ENCODE measurements around the gene MAPK6. TPM values are rescaled to one million over a fixed set of nuclear protein-coding genes. Genes with fewer than 3 reads are reported as not detected.
A peak's percentile ranks its signal among the peaks of the same experiment; 100 is the strongest.
"Not testable (repeated sequence)": the region's sequence is repeated elsewhere in the genome, so short reads cannot be mapped to it uniquely, and the experiment has no call there.

The MAPK6 gene
- 10 to 100 TPM; 22.1 to 36.2 TPM for total RNA-seq
- long read RNA-seq, donor 1, full-length matches to known transcripts, result 6 of 14 reads
- long read RNA-seq, donor 1, partial matches to known transcripts, result 6 of 14 reads
- long read RNA-seq, donor 1, other reads (novel, unspliced or antisense), result 2 of 14 reads
- long read RNA-seq, donor 2, full-length matches to known transcripts, result 8 of 9 reads
- long read RNA-seq, donor 2, partial matches to known transcripts, result 0 of 9 reads
- long read RNA-seq, donor 2, other reads (novel, unspliced or antisense), result 1 of 9 reads

GRCh38 chr15:52018693-52019393 lies at the start of gene MAPK6:
Gene MAPK6 (plus strand): TSS chr15:52019219. CDS start chr15:52046461, 27,242 bp downstream.
- DNase-seq (ENCODE audit: low spot score), result peak; percentile 98
- intact Hi-C loops (cut with DNase I), result no loop called here

- intact Hi-C loops (cut with DNase I), result no loop called here
- DNase-seq (ENCODE audit: low spot score), result no peak
Observed at GRCh38 chr15:51969728-51970127, 49.3 kb upstream of the MAPK6 start.

GRCh38 chr15:51970132-51970817 lies 48.7 kb upstream of the MAPK6 start:
- intact Hi-C loops (cut with DNase I), result no loop called here
- DNase-seq (ENCODE audit: low spot score), result no peak

GRCh38 chr15:51971032-51971374 lies 48.0 kb upstream of the MAPK6 start:
- intact Hi-C loops (cut with DNase I), result no loop called here
- DNase-seq (ENCODE audit: low spot score), result no peak

DNA sequence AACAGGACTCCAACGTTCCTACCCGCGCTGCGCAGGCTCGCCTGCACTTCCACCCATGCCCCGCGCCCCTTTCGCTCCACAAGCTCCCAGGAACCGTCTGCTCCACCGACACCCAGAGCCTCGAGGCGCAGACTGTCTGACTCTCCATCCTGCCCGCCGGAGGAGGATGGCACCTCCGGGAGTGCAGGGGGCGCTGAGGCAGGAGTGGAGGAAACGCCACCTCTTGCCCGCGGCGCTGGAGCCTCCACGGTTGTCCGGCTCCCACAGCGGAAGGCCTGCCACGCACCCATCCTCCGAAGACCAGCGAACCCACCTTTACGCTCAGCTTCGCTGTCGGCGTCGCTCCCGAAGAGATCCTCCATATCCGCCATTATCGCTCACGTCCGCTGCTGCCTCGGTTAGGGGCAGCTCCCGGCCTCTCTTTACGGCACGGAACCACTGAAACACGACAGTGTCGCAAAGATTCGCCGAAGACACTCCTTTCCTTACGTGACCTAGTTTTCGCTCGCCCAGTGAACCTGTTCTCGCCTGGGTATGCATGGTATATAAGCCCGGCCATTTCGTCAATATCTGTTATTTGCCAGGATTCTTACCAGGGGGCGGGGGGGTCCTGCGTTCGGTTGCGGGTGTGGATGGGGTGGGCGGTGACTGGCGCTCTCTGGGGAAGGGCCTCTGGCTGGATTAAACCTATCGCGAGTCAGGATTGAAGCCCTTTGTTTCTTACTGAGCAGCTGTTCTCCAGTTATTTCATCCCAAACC lies 47.5 kb upstream of the MAPK6 start, which contains the start of gene LEO1:
Gene LEO1 (minus strand): TSS at position 404 of the 759 bp plus-strand sequence. CDS start 33 bp downstream, at position 371.
- peak; percentile 95 for DNase-seq (ENCODE audit: low spot score)
- intact Hi-C loops (cut with DNase I), result no loop called here

GRCh38 chr15:51973220-51973619 lies 45.8 kb upstream of the MAPK6 start:
- intact Hi-C loops (cut with DNase I), result no loop called here
- no peak for DNase-seq (ENCODE audit: low spot score)

DNA sequence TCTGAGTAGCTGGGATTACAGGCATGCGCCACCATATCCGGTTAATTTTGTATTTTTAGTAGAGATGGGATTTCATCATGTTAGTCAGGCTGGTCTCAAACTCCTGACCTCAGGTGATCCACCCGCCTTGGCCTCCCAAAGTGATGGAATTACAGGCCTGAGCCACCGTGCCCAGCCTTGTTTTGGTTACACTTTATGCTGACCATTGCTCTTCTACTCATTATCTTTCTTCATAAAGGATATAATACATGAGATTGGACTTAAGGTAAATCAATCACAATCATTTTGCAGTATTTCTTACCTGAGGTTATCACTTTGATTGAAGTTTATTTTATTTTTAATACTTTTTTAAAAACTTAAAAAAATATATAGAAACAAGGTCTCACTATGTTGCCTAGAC lies 45.2 kb upstream of the MAPK6 start:
- DNase-seq (ENCODE audit: low spot score), result no peak
- intact Hi-C loops (cut with DNase I), result no loop called here

GRCh38 chr15:51982013-51982769 lies 36.8 kb upstream of the MAPK6 start:
- DNase-seq (ENCODE audit: low spot score), result no peak
- intact Hi-C loops (cut with DNase I), result no loop called here

GRCh38 chr15:51982770-51983103 lies 36.3 kb upstream of the MAPK6 start:
- no peak for DNase-seq (ENCODE audit: low spot score)
- intact Hi-C loops (cut with DNase I), result no loop called here

- intact Hi-C loops (cut with DNase I), result no loop called here
- DNase-seq (ENCODE audit: low spot score), result no peak
Observed at GRCh38 chr15:51991141-51991540, 27.9 kb upstream of the MAPK6 start.

DNA sequence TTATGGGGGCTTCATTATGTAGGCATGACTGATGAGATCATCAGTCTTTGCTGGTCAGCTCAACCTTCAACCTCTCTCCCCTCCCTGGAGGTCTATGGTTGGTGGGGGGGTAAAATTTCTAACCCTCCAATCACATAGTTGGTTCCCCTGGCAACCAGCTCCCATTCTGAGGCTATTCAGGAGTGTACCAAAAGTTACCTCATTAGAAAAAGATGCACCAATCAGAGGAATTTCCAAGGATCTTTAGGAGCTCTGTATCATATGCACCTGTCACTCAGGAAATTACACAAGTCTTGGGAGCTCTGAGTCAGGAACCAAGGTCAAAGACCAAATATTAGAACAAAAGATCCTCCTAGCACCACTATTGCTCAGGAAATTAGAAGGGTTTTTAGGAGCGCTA lies 26.1 kb upstream of the MAPK6 start:
- intact Hi-C loops (cut with DNase I), result no loop called here
- no peak for DNase-seq (ENCODE audit: low spot score)

GRCh38 chr15:52002351-52002750 lies 16.7 kb upstream of the MAPK6 start:
- intact Hi-C loops (cut with DNase I), result no loop called here
- no peak for DNase-seq (ENCODE audit: low spot score)

DNA sequence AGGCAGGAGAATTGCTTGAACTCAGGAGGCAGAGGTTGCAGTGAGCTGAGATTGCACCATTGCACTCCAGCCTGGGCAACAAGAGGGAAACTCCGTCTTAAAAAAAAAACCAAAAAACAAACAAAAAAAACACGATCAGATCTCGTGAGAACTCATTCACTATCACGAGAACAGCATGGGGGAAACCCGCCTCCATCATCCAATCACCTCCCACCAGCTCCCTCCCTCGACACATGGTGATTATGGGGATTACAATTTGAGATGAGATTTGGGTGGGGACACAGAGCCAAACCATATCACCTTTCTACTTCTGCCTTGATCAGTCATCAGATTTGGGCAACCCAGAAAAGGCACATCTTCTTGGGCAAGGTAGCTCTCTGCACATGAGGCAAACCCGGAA lies 15.9 kb upstream of the MAPK6 start:
- DNase-seq (ENCODE audit: low spot score); intact Hi-C loops (cut with DNase I): not testable (repeated sequence)

DNA sequence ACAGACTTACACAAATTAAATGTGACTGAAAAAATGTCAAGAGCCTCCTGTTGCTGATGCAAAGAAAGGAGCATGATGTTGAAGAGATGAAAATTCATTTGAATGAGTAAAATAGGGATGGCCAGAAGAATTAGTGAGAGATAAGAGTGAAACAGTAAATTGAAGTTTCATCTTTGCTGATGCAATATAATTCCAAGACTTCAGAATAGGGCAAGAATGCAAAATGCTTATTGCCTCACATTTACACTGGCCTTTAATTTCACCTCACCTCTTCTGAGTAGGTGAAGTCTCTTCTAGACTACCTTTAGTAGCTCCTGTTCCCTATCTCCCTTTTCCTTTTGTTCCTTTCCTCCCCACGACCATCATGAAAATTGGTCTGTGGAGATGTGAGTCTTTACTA lies 15.3 kb upstream of the MAPK6 start:
- intact Hi-C loops (cut with DNase I), result no loop called here

DNA sequence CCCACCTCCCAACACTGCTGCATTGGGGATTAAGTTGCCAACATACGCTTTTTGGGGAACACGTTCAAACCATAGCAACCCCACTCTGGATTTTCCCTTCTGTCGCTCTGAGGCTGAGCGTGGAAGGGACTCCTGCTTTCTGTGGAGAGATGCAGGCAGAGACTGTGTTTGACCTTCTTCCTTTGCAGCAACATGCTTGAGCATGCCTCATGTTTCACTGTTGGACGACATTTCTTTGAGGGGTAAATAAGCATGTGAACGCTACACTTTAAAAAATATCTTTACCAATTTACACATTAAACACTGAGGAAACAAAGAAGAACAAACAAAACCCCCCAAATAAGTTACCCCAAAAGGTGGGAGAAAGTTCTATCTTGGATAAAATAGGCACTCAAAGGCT lies 14.2 kb upstream of the MAPK6 start:
- intact Hi-C loops (cut with DNase I), result no loop called here
- DNase-seq (ENCODE audit: low spot score), result no peak

More for the DNA sequence above, 15.3 kb upstream of the MAPK6 start:
- no peak for DNase-seq (ENCODE audit: low spot score)

DNA sequence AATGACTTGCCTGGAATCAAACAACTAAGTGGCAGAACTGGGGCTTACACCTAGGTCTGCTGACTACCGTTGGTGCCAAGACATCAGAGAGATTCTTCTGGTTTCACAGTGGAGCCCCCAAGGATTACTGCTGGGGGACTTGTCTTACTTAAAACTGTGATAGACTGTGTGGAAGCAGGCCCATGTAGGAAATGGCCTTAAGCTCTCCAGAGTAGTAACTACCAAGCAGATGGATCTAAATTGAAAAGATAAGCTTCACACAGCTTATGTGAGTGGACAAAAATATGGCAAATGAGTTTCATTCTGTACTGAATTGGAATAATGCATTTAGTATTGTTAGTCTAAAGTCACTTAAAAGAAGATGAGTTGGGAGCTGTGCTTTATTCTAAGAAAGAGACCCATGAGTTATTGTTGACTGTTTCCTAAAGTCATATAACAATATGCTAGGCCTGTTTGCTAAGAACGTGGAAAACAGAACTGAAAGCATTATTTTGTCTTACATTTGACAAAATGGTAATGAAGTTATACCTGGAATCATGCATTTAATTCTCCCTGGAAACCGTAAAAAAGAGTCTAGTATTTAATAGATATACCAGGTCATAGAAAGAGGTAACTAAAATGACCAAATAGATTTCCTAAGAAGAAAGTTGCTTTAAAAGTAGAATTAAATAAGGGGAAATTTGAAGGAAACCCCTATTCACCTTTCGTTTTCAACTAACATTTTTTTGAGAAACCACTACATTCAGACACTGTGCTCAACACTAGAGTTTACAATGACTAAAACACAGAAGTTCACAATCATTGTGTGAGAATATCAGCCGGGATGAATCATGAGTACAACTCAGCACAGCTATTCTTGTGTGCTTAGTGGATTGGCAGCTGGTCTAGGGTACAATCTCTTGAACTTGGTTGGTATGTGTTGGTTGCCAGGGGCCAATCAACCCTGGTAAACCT lies 13.0 kb upstream of the MAPK6 start:
- intact Hi-C loops (cut with DNase I), result no loop called here
- DNase-seq (ENCODE audit: low spot score), result no peak

DNA sequence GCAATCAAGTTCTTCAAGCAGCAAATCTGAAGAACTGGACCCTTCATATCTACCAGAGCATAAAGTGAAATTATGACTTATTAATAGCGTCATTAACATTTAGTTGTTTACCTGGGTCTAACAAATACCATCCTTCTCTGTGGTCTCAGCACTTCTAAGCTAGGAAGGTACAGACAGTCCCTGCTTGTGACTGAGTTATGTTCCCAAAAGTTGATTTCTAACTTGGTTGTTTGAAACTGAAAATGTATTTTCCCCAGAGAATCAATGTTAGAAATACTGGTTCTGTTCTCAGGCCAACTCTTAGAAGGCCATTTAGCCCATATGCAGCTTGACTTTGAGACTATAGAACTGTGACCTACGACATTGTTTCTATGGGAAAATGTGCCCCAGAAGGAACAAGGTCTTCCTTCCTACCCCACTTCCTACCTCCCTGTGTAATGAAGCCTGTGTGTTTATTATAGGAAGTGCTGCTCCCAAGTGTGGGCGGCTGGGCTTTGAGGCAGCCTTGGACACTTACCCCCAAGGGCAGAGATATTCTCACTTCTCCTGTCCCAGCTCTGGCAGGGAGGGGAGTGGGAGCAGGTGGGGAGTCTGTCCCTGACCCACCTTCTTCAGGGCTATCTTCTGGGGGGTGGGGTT lies 12.2 kb upstream of the MAPK6 start:
- intact Hi-C loops (cut with DNase I), result no loop called here
- DNase-seq (ENCODE audit: low spot score), result no peak

GRCh38 chr15:52008359-52008697 lies 10.7 kb upstream of the MAPK6 start:
- DNase-seq (ENCODE audit: low spot score), result no peak
- intact Hi-C loops (cut with DNase I), result no loop called here

Data from posterior vena cava (tissue), 2 donors.